Measurements from ENCODE around the gene DENND4C. TPM values are rescaled to one million over a fixed set of nuclear protein-coding genes. Genes with fewer than 3 reads are reported as not detected.
"Not testable (repeated sequence)": the region's sequence is repeated elsewhere in the genome, so short reads cannot be mapped to it uniquely, and the experiment has no call there.

The DENND4C gene
- total RNA-seq, 2 experiments from 2014 or later, result 37.6 to 42.7 TPM

GRCh38 chr9:19231904-19232822, 1.7 kb downstream of the DENND4C start:
- ChIA-PET POLR2A (interaction anchor here (0.6 kb wide), 1 partner anchor 132 kb away, joined by 3 read pairs; no protein-coding TSS in a partner anchor), CTCF (interaction anchor here (0.6 to 1.5 kb wide), 3 partner anchors 131 to 233 kb away, joined by 3 read pairs; no protein-coding TSS in a partner anchor)
- peaks cover 12% of the 10 kb centered on the region for H3K4me1 Mint-ChIP-seq
- H3K9me3 Mint-ChIP-seq, result no peaks in the 10 kb centered on the region
- no peaks in the 10 kb centered on the region for H3K27me3 Mint-ChIP-seq
- no peak overlapping the region for H3K27ac Mint-ChIP-seq
- H3K36me3 Mint-ChIP-seq (ENCODE audit: low read depth), result peaks cover 6% of the 10 kb centered on the region
- no peak for DNase-seq
- H3K4me3 Mint-ChIP-seq, result no peak overlapping the region

GRCh38 chr9:19232823-19233194, 2.3 kb downstream of the DENND4C start:
- DNase-seq, result no peak
- H3K27me3 Mint-ChIP-seq, result no peaks in the 10 kb centered on the region
- POLR2A ChIA-PET, result interaction anchor here (0.6 kb wide), 2 partner anchors 133 to 181 kb away, joined by 3 to 4 read pairs; no protein-coding TSS in a partner anchor
- CTCF ChIA-PET, result interaction anchor here (0.6 to 1.5 kb wide), 3 partner anchors 132 to 232 kb away, joined by 3 read pairs; no protein-coding TSS in a partner anchor
- no peaks in the 10 kb centered on the region for H3K9me3 Mint-ChIP-seq
- H3K4me3 Mint-ChIP-seq, result no peak overlapping the region
- H3K27ac Mint-ChIP-seq, result no peak overlapping the region
- H3K36me3 Mint-ChIP-seq (ENCODE audit: low read depth), result peaks cover 6% of the 10 kb centered on the region
- H3K4me1 Mint-ChIP-seq, result peaks cover 14% of the 10 kb centered on the region

- Mint-ChIP-seq H3K4me1 (peaks cover 14% of the 10 kb centered on the region), H3K27me3 (no peaks in the 10 kb centered on the region), H3K27ac (peak overlapping the region; percentile 46), H3K36me3 (ENCODE audit: low read depth) (peaks cover 6% of the 10 kb centered on the region), H3K9me3 (no peaks in the 10 kb centered on the region), H3K4me3 (peak overlapping the region; percentile 16)
- ChIA-PET CTCF (interaction anchor here (0.6 to 1.5 kb wide), 3 partner anchors 50 to 232 kb away, joined by 3 to 4 read pairs (median 3); no protein-coding TSS in a partner anchor), POLR2A (interaction anchor here (0.6 kb wide), 1 partner anchor 182 kb away, joined by 4 read pairs; no protein-coding TSS in a partner anchor)
- no peak for DNase-seq
These were observed 2.9 kb downstream of the DENND4C start for GRCh38 chr9:19233344-19233743.

- ChIA-PET CTCF (no interaction called here), POLR2A (no interaction called here)
- no peaks in the 10 kb centered on the region for H3K27me3 Mint-ChIP-seq
- H3K4me1 Mint-ChIP-seq, result peaks cover 4% of the 10 kb centered on the region
- no peak for DNase-seq
- peak overlapping the region; percentile 13 for H3K27ac Mint-ChIP-seq
- H3K9me3 Mint-ChIP-seq, result no peaks in the 10 kb centered on the region
- peaks cover 27% of the 10 kb centered on the region for H3K36me3 Mint-ChIP-seq (ENCODE audit: low read depth)
- no peak overlapping the region for H3K4me3 Mint-ChIP-seq
These were observed 9.5 kb downstream of the DENND4C start for GRCh38 chr9:19239955-19240354.

- DNase-seq, result no peak
- H3K4me1 Mint-ChIP-seq, result peaks cover 7% of the 10 kb centered on the region
- CTCF ChIA-PET, result interaction anchor here (0.6 kb wide), 1 partner anchor 160 kb away, joined by 3 read pairs; no protein-coding TSS in a partner anchor
- POLR2A ChIA-PET, result no interaction called here
- no peaks in the 10 kb centered on the region for H3K9me3 Mint-ChIP-seq
- H3K27me3 Mint-ChIP-seq, result no peaks in the 10 kb centered on the region
- no peak overlapping the region for H3K27ac Mint-ChIP-seq
- H3K36me3 Mint-ChIP-seq (ENCODE audit: low read depth), result peaks cover 23% of the 10 kb centered on the region
- H3K4me3 Mint-ChIP-seq, result no peak overlapping the region
These were observed 11.2 kb downstream of the DENND4C start for GRCh38 chr9:19241728-19242127.

GRCh38 chr9:19243366-19244033, 13.0 kb downstream of the DENND4C start:
- ChIA-PET CTCF (interaction anchor here (1.0 to 1.1 kb wide), 2 partner anchors 13 to 118 kb away, joined by 3 to 4 read pairs; partner anchors contain the start of gene DENND4C), POLR2A (no interaction called here)
- no peak overlapping the region for H3K4me3 Mint-ChIP-seq
- H3K27me3 Mint-ChIP-seq, result no peaks in the 10 kb centered on the region
- H3K4me1 Mint-ChIP-seq, result peaks cover 12% of the 10 kb centered on the region
- no peak for DNase-seq
- H3K36me3 Mint-ChIP-seq (ENCODE audit: low read depth), result peaks cover 27% of the 10 kb centered on the region
- H3K9me3 Mint-ChIP-seq, result no peaks in the 10 kb centered on the region
- no peak overlapping the region for H3K27ac Mint-ChIP-seq

- peaks cover 23% of the 10 kb centered on the region for H3K4me1 Mint-ChIP-seq
- no peaks in the 10 kb centered on the region for H3K27me3 Mint-ChIP-seq
- no peak overlapping the region for H3K27ac Mint-ChIP-seq
- ChIA-PET POLR2A (no interaction called here), CTCF (interaction anchor here (0.9 to 1.6 kb wide), 2 partner anchors 10 to 77 kb away, joined by 3 to 4 read pairs; no protein-coding TSS in a partner anchor)
- no peak overlapping the region for H3K4me3 Mint-ChIP-seq
- H3K36me3 Mint-ChIP-seq (ENCODE audit: low read depth), result peaks cover 22% of the 10 kb centered on the region
- no peaks in the 10 kb centered on the region for H3K9me3 Mint-ChIP-seq
- DNase-seq, result no peak
These were observed 16.4 kb downstream of the DENND4C start for GRCh38 chr9:19246891-19247290.

- Mint-ChIP-seq H3K27me3 (no peaks in the 10 kb centered on the region), H3K4me1 (peaks cover 24% of the 10 kb centered on the region), H3K36me3 (ENCODE audit: low read depth) (peaks cover 23% of the 10 kb centered on the region), H3K9me3 (no peaks in the 10 kb centered on the region), H3K27ac (no peak overlapping the region), H3K4me3 (no peak overlapping the region)
- ChIA-PET POLR2A (no interaction called here), CTCF (interaction anchor here (0.7 to 0.9 kb wide), 3 partner anchors 12 to 211 kb away, joined by 3 to 5 read pairs (median 3); no protein-coding TSS in a partner anchor)
- no peak for DNase-seq
These were observed 16.9 kb downstream of the DENND4C start for GRCh38 chr9:19247420-19247819.

GRCh38 chr9:19250346-19250745, 19.9 kb downstream of the DENND4C start:
- H3K9me3 Mint-ChIP-seq, H3K4me3 Mint-ChIP-seq, H3K27me3 Mint-ChIP-seq, POLR2A ChIA-PET, DNase-seq, H3K27ac Mint-ChIP-seq: not testable (repeated sequence)
- Mint-ChIP-seq H3K4me1 (peaks cover 24% of the 10 kb centered on the region), H3K36me3 (ENCODE audit: low read depth) (peaks cover 20% of the 10 kb centered on the region)
- CTCF ChIA-PET, result interaction anchor here (1.0 kb wide), 1 partner anchor 27 kb away, joined by 3 read pairs; no protein-coding TSS in a partner anchor

- H3K4me3 Mint-ChIP-seq, POLR2A ChIA-PET, DNase-seq, H3K27me3 Mint-ChIP-seq, CTCF ChIA-PET, H3K9me3 Mint-ChIP-seq, H3K27ac Mint-ChIP-seq: not testable (repeated sequence)
- peaks cover 21% of the 10 kb centered on the region for H3K4me1 Mint-ChIP-seq
- H3K36me3 Mint-ChIP-seq (ENCODE audit: low read depth), result peaks cover 20% of the 10 kb centered on the region
These were observed 20.7 kb downstream of the DENND4C start for GRCh38 chr9:19251203-19251602.

- H3K27me3 Mint-ChIP-seq, CTCF ChIA-PET, H3K27ac Mint-ChIP-seq, H3K9me3 Mint-ChIP-seq, H3K4me3 Mint-ChIP-seq, DNase-seq, POLR2A ChIA-PET: not testable (repeated sequence)
- Mint-ChIP-seq H3K36me3 (ENCODE audit: low read depth) (peaks cover 19% of the 10 kb centered on the region), H3K4me1 (peaks cover 20% of the 10 kb centered on the region)
These were observed 21.1 kb downstream of the DENND4C start for GRCh38 chr9:19251622-19252021.

- no peak for DNase-seq
- ChIA-PET CTCF (no interaction called here), POLR2A (no interaction called here)
- H3K27ac Mint-ChIP-seq, result no peak overlapping the region
- H3K9me3 Mint-ChIP-seq, result no peaks in the 10 kb centered on the region
- H3K27me3 Mint-ChIP-seq, result no peaks in the 10 kb centered on the region
- H3K4me3 Mint-ChIP-seq, result no peak overlapping the region
- H3K4me1 Mint-ChIP-seq, result peaks cover 17% of the 10 kb centered on the region
- H3K36me3 Mint-ChIP-seq (ENCODE audit: low read depth), result peaks cover 16% of the 10 kb centered on the region
These were observed 21.8 kb downstream of the DENND4C start for GRCh38 chr9:19252174-19252884.

Measured in activated CD4-positive, alpha-beta T cell treated with anti-CD3 and anti-CD28 coated beads, Interleukin-2, amount 10 ng/mL, durations not matched to agents 7 days and 5 days (primary cell).